SU-DHL-6 (cell line): ENCODE measurements around the gene CEP44.

ENCODE experiments used
- EZH2phosphoT487 ChIP-seq: fragments of 200-600 bp; sonication (generic), shearing (Covaris generic); conservative IDR thresholded peaks from 2 replicates; pipeline ENCODE4 v1.6.1; 2018; ENCODE audit warnings: mild to moderate bottlenecking, antibody characterized with exemption, low read length, moderate library complexity, mixed read lengths
- TF ChIP-seq, protein P1 (sequence below): fragments of 200-600 bp; sonication (generic); IDR thresholded peaks from one replicate; pipeline ENCODE4 v1.5.1; 2017; ENCODE audit warnings: antibody characterized with exemption, mild to moderate bottlenecking, low read length, moderate library complexity; ENCODE audit not compliant: insufficient read depth, poor library complexity, severe bottlenecking

DNA sequence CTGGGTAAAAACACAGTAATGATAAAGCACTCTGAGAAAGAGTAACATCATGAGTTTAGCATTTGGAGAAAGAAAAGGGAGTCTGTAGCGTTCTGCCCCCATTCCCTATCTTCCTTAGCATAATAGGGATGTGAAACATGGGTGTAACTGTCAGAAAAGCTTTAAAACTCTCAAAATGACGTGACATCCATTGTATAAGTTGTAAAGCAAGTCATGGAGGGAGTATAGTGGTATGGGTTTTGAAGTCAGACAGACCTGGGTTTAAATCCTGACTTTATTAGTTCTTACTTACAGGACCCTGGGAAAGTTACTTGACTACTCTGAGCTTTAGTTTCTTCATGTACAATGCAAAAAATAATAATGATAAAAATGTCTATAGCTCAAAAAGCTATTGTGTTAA lies 17.3 kb upstream of the CEP44 start:
- TF ChIP-seq, protein P1, sequence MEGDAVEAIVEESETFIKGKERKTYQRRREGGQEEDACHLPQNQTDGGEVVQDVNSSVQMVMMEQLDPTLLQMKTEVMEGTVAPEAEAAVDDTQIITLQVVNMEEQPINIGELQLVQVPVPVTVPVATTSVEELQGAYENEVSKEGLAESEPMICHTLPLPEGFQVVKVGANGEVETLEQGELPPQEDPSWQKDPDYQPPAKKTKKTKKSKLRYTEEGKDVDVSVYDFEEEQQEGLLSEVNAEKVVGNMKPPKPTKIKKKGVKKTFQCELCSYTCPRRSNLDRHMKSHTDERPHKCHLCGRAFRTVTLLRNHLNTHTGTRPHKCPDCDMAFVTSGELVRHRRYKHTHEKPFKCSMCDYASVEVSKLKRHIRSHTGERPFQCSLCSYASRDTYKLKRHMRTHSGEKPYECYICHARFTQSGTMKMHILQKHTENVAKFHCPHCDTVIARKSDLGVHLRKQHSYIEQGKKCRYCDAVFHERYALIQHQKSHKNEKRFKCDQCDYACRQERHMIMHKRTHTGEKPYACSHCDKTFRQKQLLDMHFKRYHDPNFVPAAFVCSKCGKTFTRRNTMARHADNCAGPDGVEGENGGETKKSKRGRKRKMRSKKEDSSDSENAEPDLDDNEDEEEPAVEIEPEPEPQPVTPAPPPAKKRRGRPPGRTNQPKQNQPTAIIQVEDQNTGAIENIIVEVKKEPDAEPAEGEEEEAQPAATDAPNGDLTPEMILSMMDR: no peak
- no peak for TF ChIP-seq EZH2phosphoT487
